GM23338 (cell line): ENCODE measurements around the gene ZNF610. TPM values are rescaled to one million over a fixed set of nuclear protein-coding genes. Genes with fewer than 3 reads are reported as not detected.

Experiments used
- ATAC-seq: fragments of 200-7000 bp; cut with Tn5 transposase; 3 replicates; pipeline ENCODE4 v1.9.1; 2020
- DNase-seq: peaks from one replicate; pipeline ENCODE4 v3.0.0-alpha.2; 2015; ENCODE audit warnings: low spot score
- H2AFZ ChIP-seq: fragments of 200-600 bp; sonication (generic); 2 replicates; pipeline ENCODE4 v1.8.0; 2016; ENCODE audit warnings: antibody characterized with exemption, mild to moderate bottlenecking, moderate library complexity
- H3F3A ChIP-seq: fragments of 200-600 bp; sonication (generic); replicated peaks from 2 replicates; pipeline ENCODE4 v1.8.0; 2017; ENCODE audit warnings: antibody characterized with exemption, mixed run types, low read depth
- H3K27ac ChIP-seq: fragments of 200-600 bp; sonication (generic); 2 replicates; pipeline ENCODE4 v1.6.1; 2016; ENCODE audit warnings: low read depth
- H3K27me3 ChIP-seq: fragments of 200-600 bp; sonication (generic); 2 replicates; pipeline ENCODE4 v1.8.0; 2016; ENCODE audit warnings: mild to moderate bottlenecking, mixed run types, moderate library complexity; ENCODE audit not compliant: insufficient read depth
- H3K36me3 ChIP-seq: fragments of 200-600 bp; sonication (generic); 2 replicates; pipeline ENCODE4 v1.8.0; 2016; ENCODE audit warnings: mild to moderate bottlenecking; ENCODE audit not compliant: insufficient read depth
- H3K4me1 ChIP-seq: fragments of 200-600 bp; sonication (generic); 2 replicates; pipeline ENCODE4 v1.8.0; 2016; ENCODE audit warnings: mild to moderate bottlenecking, moderate library complexity; ENCODE audit not compliant: insufficient read depth
- H3K4me2 ChIP-seq: fragments of 200-600 bp; sonication (generic); 2 replicates; pipeline ENCODE4 v1.7.1; 2017; ENCODE audit warnings: mixed run types
- H3K4me3 ChIP-seq: fragments of 200-600 bp; sonication (generic); 2 replicates; pipeline ENCODE4 v1.6.1; 2016; ENCODE audit warnings: mixed run types
- H3K79me2 ChIP-seq: fragments of 200-600 bp; sonication (generic); replicated peaks from 2 replicates; pipeline ENCODE4 v1.8.0; 2017; ENCODE audit warnings: mild to moderate bottlenecking; ENCODE audit not compliant: insufficient read depth
- H3K9me2 ChIP-seq: fragments of 200-600 bp; sonication (generic); 2 replicates; pipeline ENCODE4 v1.8.0; 2017; ENCODE audit not compliant: insufficient read depth
- H4K20me1 ChIP-seq: fragments of 200-600 bp; sonication (generic); replicated peaks from 2 replicates; pipeline ENCODE4 v1.8.0; 2017; ENCODE audit warnings: mild to moderate bottlenecking; ENCODE audit not compliant: insufficient read depth
- H3K27ac Mint-ChIP-seq: 2 replicates; pipeline ENCODE4 v1.8.0; 2020; ENCODE audit warnings: inconsistent platforms, mild to moderate bottlenecking, moderate library complexity, mixed read lengths
- H3K27me3 Mint-ChIP-seq: 3 replicates; pipeline ENCODE4 v1.8.0; 2022; ENCODE audit warnings: low read depth, mild to moderate bottlenecking, moderate library complexity, mixed read lengths, inconsistent platforms; ENCODE audit not compliant: insufficient read depth, poor library complexity
- H3K36me3 Mint-ChIP-seq: 3 replicates; pipeline ENCODE4 v1.8.0; 2021; ENCODE audit warnings: low read depth, mild to moderate bottlenecking, inconsistent platforms, moderate library complexity, mixed read lengths
- H3K4me1 Mint-ChIP-seq: 3 replicates; pipeline ENCODE4 v1.8.0; 2020; ENCODE audit warnings: mild to moderate bottlenecking, inconsistent platforms, mixed read lengths
- H3K4me3 Mint-ChIP-seq: 3 replicates; pipeline ENCODE4 v1.8.0; 2021; ENCODE audit warnings: moderate library complexity, mild to moderate bottlenecking, inconsistent platforms, mixed read lengths
- H3K9me3 Mint-ChIP-seq: 3 replicates; pipeline ENCODE4 v1.8.0; 2020; ENCODE audit warnings: moderate library complexity, mild to moderate bottlenecking, inconsistent platforms, mixed read lengths
- EZH2phosphoT487 ChIP-seq: fragments of 200-600 bp; sonication (generic); IDR thresholded peaks from one replicate; pipeline ENCODE4 v1.8.1; 2018; ENCODE audit warnings: antibody characterized with exemption; ENCODE audit not compliant: unreplicated experiment
- JUNB ChIP-seq: IDR thresholded peaks from one replicate; pipeline ENCODE4 v1.6.1; 2016; ENCODE audit warnings: antibody characterized with exemption; ENCODE audit not compliant: unreplicated experiment
- POLR2AphosphoS5 ChIP-seq: IDR thresholded peaks from 2 replicates; pipeline ENCODE4 v1.6.1; 2016; ENCODE audit warnings: antibody characterized with exemption, low read depth
- ZNF114 ChIP-seq: fragments of 250-450 bp; sonication (Bioruptor Pico); IDR thresholded peaks from 2 replicates; pipeline ENCODE4 v1.5.0; 2020; ENCODE audit warnings: mild to moderate bottlenecking, moderate library complexity
- polyA plus RNA-seq: library from polyadenylated mRNA; unstranded; fragments of >200 nt; fragmentation: Nextera tagmentation; extraction: Ambion mirVana; gene quantifications from 2 replicates; pipeline ENCODE4 v1.2.1, GENCODE V29; 2016
- total RNA-seq: library from RNA; depleted of rRNA; stranded (reverse); fragments of >200 nt; shearing (Covaris generic); gene quantifications from 2 replicates; pipeline ENCODE4 v1.2.3, GENCODE V29; 2014
- TF ChIP-seq, protein P1 (sequence below): IDR thresholded peaks from one replicate; pipeline ENCODE4 v1.6.1; 2018; ENCODE audit warnings: antibody characterized with exemption; ENCODE audit not compliant: unreplicated experiment
- TF ChIP-seq, protein P2 (sequence below): IDR thresholded peaks from 2 replicates; pipeline ENCODE4 v1.6.1; 2016; ENCODE audit warnings: antibody characterized with exemption

The ZNF610 gene
- total and polyA plus RNA-seq, 2 experiments from 2014 or later: 4.7 to 6.3 TPM

DNA sequence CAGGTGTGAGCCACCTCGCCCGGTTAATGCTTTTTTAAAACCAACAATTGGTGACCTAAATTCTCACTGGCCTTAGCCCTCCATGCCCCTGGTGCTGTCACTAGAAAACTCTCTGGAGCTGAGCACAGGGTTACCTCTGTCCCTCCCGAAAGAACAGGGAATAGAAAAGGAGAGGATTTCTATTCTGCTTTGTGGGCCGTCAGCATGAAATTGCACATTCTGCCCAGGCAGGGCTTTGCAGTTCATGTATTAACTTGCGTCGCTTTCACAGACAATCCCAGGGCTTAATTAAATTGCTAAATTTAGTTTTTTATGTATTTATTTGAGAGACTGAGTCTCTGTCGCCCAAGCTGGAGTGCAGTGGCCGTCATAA lies 39.7 kb upstream of the ZNF610 start:
- Mint-ChIP-seq H3K36me3 (peaks cover 60% of the 10 kb centered on the region), H3K27ac (no peak overlapping the region), H3K27me3 (peaks cover 5% of the 10 kb centered on the region), H3K4me3 (peak overlapping the region; percentile 76), H3K9me3 (peaks cover 5% of the 10 kb centered on the region; the same call in 1 of the 3 replicates), H3K4me1 (peaks cover 6% of the 10 kb centered on the region)
- no peaks in the 10 kb centered on the region; the same call in 1 of the 2 replicates for H3K4me1 ChIP-seq
- no peak; the same call in 2 of the 3 replicates for ATAC-seq
- no peaks in the 10 kb centered on the region for H3K9me2 ChIP-seq
- peaks cover 21% of the 10 kb centered on the region for H4K20me1 ChIP-seq
- H3K79me2 ChIP-seq: peaks cover 19% of the 10 kb centered on the region
- H3K36me3 ChIP-seq: peaks cover 12% of the 10 kb centered on the region
- H3K27ac ChIP-seq: no peak overlapping the region
- H3K4me3 ChIP-seq: peak overlapping the region; percentile 70
- no peak for TF ChIP-seq ZNF114 (CRISPR knock-in tag)
- TF ChIP-seq, protein P1, sequence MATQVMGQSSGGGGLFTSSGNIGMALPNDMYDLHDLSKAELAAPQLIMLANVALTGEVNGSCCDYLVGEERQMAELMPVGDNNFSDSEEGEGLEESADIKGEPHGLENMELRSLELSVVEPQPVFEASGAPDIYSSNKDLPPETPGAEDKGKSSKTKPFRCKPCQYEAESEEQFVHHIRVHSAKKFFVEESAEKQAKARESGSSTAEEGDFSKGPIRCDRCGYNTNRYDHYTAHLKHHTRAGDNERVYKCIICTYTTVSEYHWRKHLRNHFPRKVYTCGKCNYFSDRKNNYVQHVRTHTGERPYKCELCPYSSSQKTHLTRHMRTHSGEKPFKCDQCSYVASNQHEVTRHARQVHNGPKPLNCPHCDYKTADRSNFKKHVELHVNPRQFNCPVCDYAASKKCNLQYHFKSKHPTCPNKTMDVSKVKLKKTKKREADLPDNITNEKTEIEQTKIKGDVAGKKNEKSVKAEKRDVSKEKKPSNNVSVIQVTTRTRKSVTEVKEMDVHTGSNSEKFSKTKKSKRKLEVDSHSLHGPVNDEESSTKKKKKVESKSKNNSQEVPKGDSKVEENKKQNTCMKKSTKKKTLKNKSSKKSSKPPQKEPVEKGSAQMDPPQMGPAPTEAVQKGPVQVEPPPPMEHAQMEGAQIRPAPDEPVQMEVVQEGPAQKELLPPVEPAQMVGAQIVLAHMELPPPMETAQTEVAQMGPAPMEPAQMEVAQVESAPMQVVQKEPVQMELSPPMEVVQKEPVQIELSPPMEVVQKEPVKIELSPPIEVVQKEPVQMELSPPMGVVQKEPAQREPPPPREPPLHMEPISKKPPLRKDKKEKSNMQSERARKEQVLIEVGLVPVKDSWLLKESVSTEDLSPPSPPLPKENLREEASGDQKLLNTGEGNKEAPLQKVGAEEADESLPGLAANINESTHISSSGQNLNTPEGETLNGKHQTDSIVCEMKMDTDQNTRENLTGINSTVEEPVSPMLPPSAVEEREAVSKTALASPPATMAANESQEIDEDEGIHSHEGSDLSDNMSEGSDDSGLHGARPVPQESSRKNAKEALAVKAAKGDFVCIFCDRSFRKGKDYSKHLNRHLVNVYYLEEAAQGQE: no peak
- no peak for TF ChIP-seq JUNB
- peak overlapping the region; percentile 47; the same call in 1 of the 2 replicates for H2AFZ ChIP-seq
- no peaks in the 10 kb centered on the region for H3K27me3 ChIP-seq
- H3K4me2 ChIP-seq: peak overlapping the region; percentile 90
- H3F3A ChIP-seq: peaks cover 7% of the 10 kb centered on the region; the same call in 1 of the 2 replicates
- DNase-seq: no peak

DNA sequence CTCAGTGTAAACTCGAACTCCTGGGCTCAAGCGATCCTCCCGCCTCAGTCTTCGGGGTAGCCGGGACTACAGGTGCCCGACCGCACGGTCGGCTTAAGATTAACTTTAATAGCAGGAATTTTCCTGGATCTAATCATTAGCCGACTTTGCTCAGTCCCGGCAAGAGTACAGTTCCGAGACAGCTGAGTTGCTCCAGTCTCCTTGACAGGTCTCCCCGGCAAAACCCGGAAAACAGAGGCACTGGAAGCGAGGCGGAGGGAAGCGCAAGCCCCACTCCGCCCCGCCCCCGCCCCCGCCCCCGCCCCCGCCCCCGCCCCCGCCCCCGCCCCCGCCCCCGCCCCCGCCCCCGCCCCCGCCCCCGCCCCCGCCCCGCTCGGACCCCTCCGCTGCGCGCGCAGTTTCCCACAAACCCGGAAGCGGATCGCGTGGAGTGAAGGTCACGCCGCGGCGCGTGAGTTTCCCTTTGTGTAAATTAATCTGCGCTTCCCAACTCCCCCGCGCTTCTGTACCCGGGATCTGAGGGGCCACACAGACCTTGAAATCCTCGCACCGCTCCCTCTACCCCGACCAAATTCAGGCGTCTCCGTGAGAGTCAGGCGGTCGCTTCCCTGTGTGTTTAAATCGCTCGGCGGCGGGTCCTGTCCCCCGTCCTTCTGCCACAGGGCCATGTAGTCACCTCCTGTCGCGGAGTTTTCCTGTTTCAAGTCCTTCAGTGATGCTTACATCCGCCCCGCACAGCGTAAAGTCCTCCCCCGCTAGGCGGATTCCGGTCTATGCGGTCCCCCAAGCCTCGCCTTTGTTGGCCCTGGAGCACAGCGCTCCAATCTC lies 39.1 kb upstream of the ZNF610 start, which contains the start of gene ZNF480:
TSS of gene ZNF480 (plus strand) at position 397 of the 828 bp plus-strand sequence. CDS start 3,244 bp downstream, outside the sequence.
- H3K4me3 ChIP-seq: peak within 1 kb of the TSS; percentile 99
- peak within 1 kb of the TSS; percentile 83; the same call in 1 of the 2 replicates for H3K27ac ChIP-seq
- no peaks in the 10 kb centered on the region for H3K27me3 ChIP-seq
- Mint-ChIP-seq H3K4me3 (peak within 1 kb of the TSS; percentile 89), H3K27ac (peak within 1 kb of the TSS; percentile 92), H3K4me1 (peaks cover 6% of the 10 kb centered on the region), H3K9me3 (peaks cover 5% of the 10 kb centered on the region; the same call in 1 of the 3 replicates), H3K27me3 (peaks cover 2% of the 10 kb centered on the region), H3K36me3 (peaks cover 60% of the 10 kb centered on the region)
- peak within 1 kb of the TSS; percentile 99 for H2AFZ ChIP-seq
- peaks cover 17% of the 10 kb centered on the region for H3K36me3 ChIP-seq
- H3K4me2 ChIP-seq: peak within 1 kb of the TSS; percentile 100
- TF ChIP-seq POLR2AphosphoS5 (peak; percentile 77), ZNF114 (CRISPR knock-in tag) (no peak), EZH2phosphoT487 (no peak)
- TF ChIP-seq, protein P2, sequence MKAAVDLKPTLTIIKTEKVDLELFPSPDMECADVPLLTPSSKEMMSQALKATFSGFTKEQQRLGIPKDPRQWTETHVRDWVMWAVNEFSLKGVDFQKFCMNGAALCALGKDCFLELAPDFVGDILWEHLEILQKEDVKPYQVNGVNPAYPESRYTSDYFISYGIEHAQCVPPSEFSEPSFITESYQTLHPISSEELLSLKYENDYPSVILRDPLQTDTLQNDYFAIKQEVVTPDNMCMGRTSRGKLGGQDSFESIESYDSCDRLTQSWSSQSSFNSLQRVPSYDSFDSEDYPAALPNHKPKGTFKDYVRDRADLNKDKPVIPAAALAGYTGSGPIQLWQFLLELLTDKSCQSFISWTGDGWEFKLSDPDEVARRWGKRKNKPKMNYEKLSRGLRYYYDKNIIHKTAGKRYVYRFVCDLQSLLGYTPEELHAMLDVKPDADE: 0 out of 2 replicates have a peak, but pooled peaks have one; percentile 40
- peaks cover 7% of the 10 kb centered on the region; the same call in 1 of the 2 replicates for H3F3A ChIP-seq
- peak; percentile 89 for DNase-seq
- peaks cover 21% of the 10 kb centered on the region for H4K20me1 ChIP-seq
- no peaks in the 10 kb centered on the region for H3K9me2 ChIP-seq
- H3K4me1 ChIP-seq: no peaks in the 10 kb centered on the region; the same call in 1 of the 2 replicates
- ATAC-seq: peak; percentile 93
- peaks cover 19% of the 10 kb centered on the region for H3K79me2 ChIP-seq
